Panc1 (cell line): ENCODE data around the gene SPATS2L. TPM values are rescaled to one million over a fixed set of nuclear protein-coding genes. Genes with fewer than 3 reads are reported as not detected.

ENCODE experiments used
- ATAC-seq: fragments of 200-7000 bp; cut with Tn5 transposase; 2 replicates; pipeline ENCODE4 v1.9.1; 2020; ENCODE audit warnings: mild to moderate bottlenecking, moderate library complexity
- BruUV-seq: library from RNA; stranded (reverse); fragments of 400-500 nt; replicated peaks from 2 replicates; lab custom pipeline; 2021; lab: Mats Ljungman, UMichigan
- CTCF ChIA-PET: fragments of 300-600 bp; sonication (Branson Sonifier 250); formaldehyde crosslinking; loops from one replicate; lab custom pipeline; 2022; ENCODE audit warnings: antibody characterized with exemption; lab: Charles Lee
- POLR2A ChIA-PET: fragments of 300-600 bp; sonication (Branson Sonifier 250); formaldehyde crosslinking; loops from one replicate; lab custom pipeline; 2022; ENCODE audit warnings: antibody characterized with exemption; lab: Charles Lee
- DNase-seq: peaks from one replicate; pipeline ENCODE4 v3.0.0-alpha.2; 2010; ENCODE audit warnings: low read depth, low spot score
- H3K27ac ChIP-seq: 2 replicates; pipeline ENCODE4 v1.5.1; 2011; ENCODE audit warnings: mild to moderate bottlenecking, low read length, inconsistent platforms
- H3K27me3 ChIP-seq: fragments of 200-500 bp; sonication (Bioruptor generic); 2 replicates; pipeline ENCODE4 v1.6.0; 2014; ENCODE audit warnings: low read length, inconsistent platforms; ENCODE audit not compliant: control insufficient read depth, insufficient read depth
- H3K36me3 ChIP-seq: fragments of 200-500 bp; sonication (Bioruptor generic); 2 replicates; pipeline ENCODE4 v1.5.1; 2014; ENCODE audit warnings: inconsistent platforms, mild to moderate bottlenecking, low read length, moderate library complexity; ENCODE audit not compliant: control insufficient read depth, insufficient read depth
- H3K4me1 ChIP-seq: 2 replicates; pipeline ENCODE4 v1.5.1; 2011; ENCODE audit warnings: inconsistent platforms, mild to moderate bottlenecking, low read length, moderate library complexity; ENCODE audit not compliant: control insufficient read depth, insufficient read depth
- H3K4me3 ChIP-seq, 2 experiments: 2 replicates each; pipeline ENCODE4 v1.5.1; 2011 to 2012; ENCODE audit warnings: low read depth in 2 of 2, low read length in 2 of 2, mild to moderate bottlenecking in 2 of 2, inconsistent platforms in 1 of 2, moderate library complexity in 1 of 2
- H3K9me3 ChIP-seq: fragments of 200-500 bp; sonication (Bioruptor generic); 2 replicates; pipeline ENCODE4 v1.5.1; 2014; ENCODE audit warnings: low read depth, mild to moderate bottlenecking, inconsistent platforms, low read length, moderate library complexity; ENCODE audit not compliant: control insufficient read depth, insufficient read depth
- POLR2AphosphoS5 ChIP-seq: IDR thresholded peaks from 2 replicates; pipeline ENCODE4 v1.6.1; 2012; ENCODE audit warnings: mild to moderate bottlenecking, low read depth, low read length, moderate library complexity
- SIN3A ChIP-seq: IDR thresholded peaks from 2 replicates; pipeline ENCODE4 v1.6.1; 2012; ENCODE audit warnings: low read depth, mild to moderate bottlenecking, low read length, moderate library complexity, borderline replicate concordance; ENCODE audit not compliant: insufficient read depth
- TCF7L2 ChIP-seq: IDR thresholded peaks from 2 replicates; pipeline ENCODE4 v1.6.1; 2011; ENCODE audit warnings: mild to moderate bottlenecking, low read depth, low read length, inconsistent platforms
- in situ Hi-C: cut with HindIII; loops from 2 replicates; pipeline ENCODE4 v1.10.0; 2016; ENCODE audit warnings: low sequenced_read_pairs, low pct_unique_long_range_greater_than_20kb
- intact Hi-C: fragments of 100-400 bp; cut with micrococcal nuclease; formaldehyde crosslinking; loops from one replicate; pipeline ENCODE4 v1.10.0; 2022; ENCODE audit not compliant: unreplicated experiment
- total RNA-seq: library from RNA; stranded (reverse); gene quantifications from one replicate; pipeline ENCODE4 v1.2.1, GENCODE V29; 2021; ENCODE audit not compliant: unreplicated experiment
- TF ChIP-seq, protein P1 (sequence below): fragments of 450-650 bp; IDR thresholded peaks from 2 replicates; pipeline ENCODE4 v1.5.1; 2017; ENCODE audit warnings: mild to moderate bottlenecking
- TF ChIP-seq, protein P2 (sequence below), 2 experiments: IDR thresholded peaks; 2 replicates each; pipeline ENCODE4 v1.6.1; 2011 to 2012; ENCODE audit warnings: low read depth in 2 of 2, control low read depth in 1 of 2, low read length in 1 of 2, mild to moderate bottlenecking in 1 of 2, moderate library complexity in 1 of 2; ENCODE audit not compliant: insufficient read depth in 1 of 2

SPATS2L gene
- total RNA-seq, 1 experiment from 2014 or later, result 282 TPM

DNA sequence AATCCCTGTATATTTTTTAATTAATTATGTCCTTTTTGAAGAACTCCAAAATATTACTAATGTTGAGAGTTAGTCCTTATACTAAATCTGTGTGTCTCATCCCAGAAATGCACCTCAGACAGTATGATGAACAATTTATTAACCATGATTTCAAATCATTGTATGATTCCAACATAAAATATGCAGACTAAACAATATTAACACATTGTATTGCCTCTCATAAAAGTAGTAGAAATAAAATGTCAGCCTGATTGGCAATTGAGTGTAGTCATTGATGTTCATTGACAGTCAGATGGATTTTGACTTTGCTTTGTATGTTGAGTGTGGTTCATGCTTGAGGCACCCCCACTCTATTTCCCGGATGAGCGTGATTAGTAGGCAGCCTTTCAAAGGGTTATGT lies 145.9 kb downstream of the SPATS2L start:
- BruUV-seq, result no TSS peak
- POLR2A ChIA-PET, result no interaction called here
- in situ Hi-C loops, result no loop called here

DNA sequence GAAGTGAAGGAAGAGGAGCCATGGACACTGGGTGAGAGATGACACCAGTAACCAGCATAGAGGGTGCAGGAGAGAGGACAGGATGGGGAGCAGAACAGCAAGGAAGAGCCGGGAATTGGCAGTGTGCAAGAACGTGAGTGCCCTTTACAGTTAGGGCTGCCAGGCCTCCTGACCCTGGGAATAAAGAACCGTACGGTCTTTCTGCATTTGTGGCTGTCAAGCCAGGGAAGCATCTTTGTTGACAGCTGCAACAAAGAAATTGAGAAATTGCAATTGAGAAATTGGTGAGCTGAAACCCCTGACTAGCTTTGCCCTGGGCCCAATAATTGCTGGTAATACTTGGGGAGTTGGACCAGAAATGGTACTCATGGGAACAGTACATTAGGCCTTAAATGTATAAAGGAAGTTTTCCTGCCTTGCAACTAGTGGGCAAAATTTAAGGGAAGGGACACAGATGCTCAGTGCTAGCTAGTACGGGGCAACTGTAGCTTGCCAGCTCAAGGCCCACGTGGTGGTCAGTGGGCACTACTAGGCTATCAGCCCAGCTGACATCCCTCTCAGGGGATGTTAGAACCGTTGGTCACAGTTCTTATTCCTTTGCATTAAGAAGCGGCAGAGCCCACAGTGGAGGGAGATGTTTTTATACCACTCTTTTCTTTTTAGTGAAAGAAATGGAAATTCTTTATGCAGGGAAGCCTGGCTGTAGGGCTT lies 146.8 kb downstream of the SPATS2L start:
- Histone ChIP-seq H3K36me3 (peaks cover 30% of the 10 kb centered on the region), H3K4me1 (peaks cover 12% of the 10 kb centered on the region), H3K27me3 (no peaks in the 10 kb centered on the region), H3K27ac (0 out of 2 replicates have a peak overlapping the region, but pooled peaks have one; percentile 40), H3K4me3 (no peak overlapping the region), H3K9me3 (no peaks in the 10 kb centered on the region)
- in situ Hi-C loops (no loop called here), intact Hi-C loops (no loop called here)
- no peak for DNase-seq
- ATAC-seq, result no peak
- TF ChIP-seq, protein P1, sequence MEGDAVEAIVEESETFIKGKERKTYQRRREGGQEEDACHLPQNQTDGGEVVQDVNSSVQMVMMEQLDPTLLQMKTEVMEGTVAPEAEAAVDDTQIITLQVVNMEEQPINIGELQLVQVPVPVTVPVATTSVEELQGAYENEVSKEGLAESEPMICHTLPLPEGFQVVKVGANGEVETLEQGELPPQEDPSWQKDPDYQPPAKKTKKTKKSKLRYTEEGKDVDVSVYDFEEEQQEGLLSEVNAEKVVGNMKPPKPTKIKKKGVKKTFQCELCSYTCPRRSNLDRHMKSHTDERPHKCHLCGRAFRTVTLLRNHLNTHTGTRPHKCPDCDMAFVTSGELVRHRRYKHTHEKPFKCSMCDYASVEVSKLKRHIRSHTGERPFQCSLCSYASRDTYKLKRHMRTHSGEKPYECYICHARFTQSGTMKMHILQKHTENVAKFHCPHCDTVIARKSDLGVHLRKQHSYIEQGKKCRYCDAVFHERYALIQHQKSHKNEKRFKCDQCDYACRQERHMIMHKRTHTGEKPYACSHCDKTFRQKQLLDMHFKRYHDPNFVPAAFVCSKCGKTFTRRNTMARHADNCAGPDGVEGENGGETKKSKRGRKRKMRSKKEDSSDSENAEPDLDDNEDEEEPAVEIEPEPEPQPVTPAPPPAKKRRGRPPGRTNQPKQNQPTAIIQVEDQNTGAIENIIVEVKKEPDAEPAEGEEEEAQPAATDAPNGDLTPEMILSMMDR, result no peak
- TF ChIP-seq POLR2AphosphoS5 (peak; percentile 49; the same call in 1 of the 2 replicates), SIN3A (no peak)
- ChIA-PET CTCF (no interaction called here), POLR2A (no interaction called here)
- BruUV-seq, result no TSS peak

More for the DNA sequence above, 145.9 kb downstream of the SPATS2L start:
- intact Hi-C loops, result no loop called here
- ATAC-seq, result no peak
- H3K27me3 ChIP-seq, result no peaks in the 10 kb centered on the region
- CTCF ChIA-PET, result no interaction called here
- TF ChIP-seq POLR2AphosphoS5, result no peak
- TF ChIP-seq, protein P1, result no peak
- no peak for TF ChIP-seq TCF7L2
- TF ChIP-seq, protein P2, sequence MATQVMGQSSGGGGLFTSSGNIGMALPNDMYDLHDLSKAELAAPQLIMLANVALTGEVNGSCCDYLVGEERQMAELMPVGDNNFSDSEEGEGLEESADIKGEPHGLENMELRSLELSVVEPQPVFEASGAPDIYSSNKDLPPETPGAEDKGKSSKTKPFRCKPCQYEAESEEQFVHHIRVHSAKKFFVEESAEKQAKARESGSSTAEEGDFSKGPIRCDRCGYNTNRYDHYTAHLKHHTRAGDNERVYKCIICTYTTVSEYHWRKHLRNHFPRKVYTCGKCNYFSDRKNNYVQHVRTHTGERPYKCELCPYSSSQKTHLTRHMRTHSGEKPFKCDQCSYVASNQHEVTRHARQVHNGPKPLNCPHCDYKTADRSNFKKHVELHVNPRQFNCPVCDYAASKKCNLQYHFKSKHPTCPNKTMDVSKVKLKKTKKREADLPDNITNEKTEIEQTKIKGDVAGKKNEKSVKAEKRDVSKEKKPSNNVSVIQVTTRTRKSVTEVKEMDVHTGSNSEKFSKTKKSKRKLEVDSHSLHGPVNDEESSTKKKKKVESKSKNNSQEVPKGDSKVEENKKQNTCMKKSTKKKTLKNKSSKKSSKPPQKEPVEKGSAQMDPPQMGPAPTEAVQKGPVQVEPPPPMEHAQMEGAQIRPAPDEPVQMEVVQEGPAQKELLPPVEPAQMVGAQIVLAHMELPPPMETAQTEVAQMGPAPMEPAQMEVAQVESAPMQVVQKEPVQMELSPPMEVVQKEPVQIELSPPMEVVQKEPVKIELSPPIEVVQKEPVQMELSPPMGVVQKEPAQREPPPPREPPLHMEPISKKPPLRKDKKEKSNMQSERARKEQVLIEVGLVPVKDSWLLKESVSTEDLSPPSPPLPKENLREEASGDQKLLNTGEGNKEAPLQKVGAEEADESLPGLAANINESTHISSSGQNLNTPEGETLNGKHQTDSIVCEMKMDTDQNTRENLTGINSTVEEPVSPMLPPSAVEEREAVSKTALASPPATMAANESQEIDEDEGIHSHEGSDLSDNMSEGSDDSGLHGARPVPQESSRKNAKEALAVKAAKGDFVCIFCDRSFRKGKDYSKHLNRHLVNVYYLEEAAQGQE (IDR thresholded peaks at IDR 0.05; ENCODE audit: insufficient read depth in 1 of 2, low read depth in 2 of 2, low read length in 1 of 2), result no peak
- no peak for TF ChIP-seq SIN3A
- H3K36me3 ChIP-seq, result peaks cover 26% of the 10 kb centered on the region
- no peak overlapping the region for H3K27ac ChIP-seq
- H3K4me1 ChIP-seq, result peaks cover 12% of the 10 kb centered on the region
- H3K9me3 ChIP-seq, result no peaks in the 10 kb centered on the region
- no peak overlapping the region for H3K4me3 ChIP-seq
- DNase-seq, result no peak
